H9 (cell line): ENCODE measurements around the gene ENO1. TPM values are rescaled to one million over a fixed set of nuclear protein-coding genes. Genes with fewer than 3 reads are reported as not detected.

Source experiments
- DNase-seq: peaks from one replicate; pipeline ENCODE4 v3.0.0-alpha.2; 2017
- H2AFZ ChIP-seq: one replicate; pipeline ENCODE4 v1.6.1; 2013; ENCODE audit warnings: mild to moderate bottlenecking, low read length, control low read depth, moderate library complexity
- H2AK5ac ChIP-seq: 2 replicates; pipeline ENCODE4 v1.6.1; 2013; ENCODE audit warnings: low read length, control low read depth, mixed read lengths; ENCODE audit not compliant: insufficient read length
- H2BK120ac ChIP-seq: one replicate; pipeline ENCODE4 v1.6.1; 2013; ENCODE audit warnings: low read depth, mild to moderate bottlenecking, low read length, control low read depth, inconsistent platforms; ENCODE audit not compliant: poor library complexity, severe bottlenecking
- H2BK12ac ChIP-seq: 2 replicates; pipeline ENCODE4 v1.6.1; 2013; ENCODE audit warnings: low read length, control low read depth, mixed read lengths, low read depth; ENCODE audit not compliant: insufficient read length
- H2BK15ac ChIP-seq: 2 replicates; pipeline ENCODE4 v1.6.1; 2013; ENCODE audit warnings: low read depth, low read length, control low read depth
- H2BK20ac ChIP-seq: one replicate; pipeline ENCODE4 v1.6.1; 2013; ENCODE audit warnings: low read depth, mild to moderate bottlenecking, low read length, control low read depth, inconsistent platforms; ENCODE audit not compliant: poor library complexity, severe bottlenecking
- H2BK5ac ChIP-seq: 2 replicates; pipeline ENCODE4 v1.6.1; 2013; ENCODE audit warnings: low read length, control low read depth, mixed read lengths; ENCODE audit not compliant: insufficient read length
- H3K14ac ChIP-seq: 2 replicates; pipeline ENCODE4 v1.6.1; 2013; ENCODE audit warnings: low read length, control low read depth; ENCODE audit not compliant: insufficient read depth
- H3K18ac ChIP-seq: 2 replicates; pipeline ENCODE4 v1.6.1; 2013; ENCODE audit warnings: low read depth, mild to moderate bottlenecking, mixed read lengths, low read length, control low read depth; ENCODE audit not compliant: insufficient read length
- H3K23ac ChIP-seq: 2 replicates; pipeline ENCODE4 v1.6.1; 2013; ENCODE audit warnings: low read length, control low read depth, mixed read lengths, low read depth; ENCODE audit not compliant: insufficient read length
- H3K23me2 ChIP-seq: 2 replicates; pipeline ENCODE4 v1.6.1; 2013; ENCODE audit warnings: low read depth, mild to moderate bottlenecking, mixed read lengths, low read length, control low read depth; ENCODE audit not compliant: insufficient read length, poor library complexity, severe bottlenecking
- H3K27ac ChIP-seq: 2 replicates; pipeline ENCODE4 v1.5.1; 2013; ENCODE audit warnings: low read length, control low read depth, mixed read lengths, low read depth; ENCODE audit not compliant: insufficient read length
- H3K27me3 ChIP-seq: 2 replicates; pipeline ENCODE4 v1.6.1; 2013; ENCODE audit warnings: low read length, control low read depth, inconsistent platforms; ENCODE audit not compliant: insufficient read depth
- H3K4ac ChIP-seq: 2 replicates; pipeline ENCODE4 v1.6.1; 2013; ENCODE audit warnings: low read depth, mild to moderate bottlenecking, control low read depth, inconsistent platforms, low read length, moderate library complexity
- H3K4me1 ChIP-seq: 2 replicates; pipeline ENCODE4 v1.6.1; 2013; ENCODE audit warnings: low read length, control low read depth, inconsistent platforms; ENCODE audit not compliant: insufficient read depth
- H3K4me2 ChIP-seq: 2 replicates; pipeline ENCODE4 v1.6.1; 2013; ENCODE audit warnings: low read length, control low read depth, mixed read lengths; ENCODE audit not compliant: insufficient read length, insufficient read depth
- H3K56ac ChIP-seq: 2 replicates; pipeline ENCODE4 v1.6.1; 2013; ENCODE audit warnings: low read depth, mild to moderate bottlenecking, mixed read lengths, low read length, control low read depth; ENCODE audit not compliant: insufficient read length
- H3K79me1 ChIP-seq: 2 replicates; pipeline ENCODE4 v1.6.1; 2013; ENCODE audit warnings: low read depth, mild to moderate bottlenecking, moderate library complexity, low read length, control low read depth, inconsistent platforms; ENCODE audit not compliant: insufficient read depth, poor library complexity, severe bottlenecking
- H3K79me2 ChIP-seq: 2 replicates; pipeline ENCODE4 v1.6.1; 2013; ENCODE audit warnings: low read length, control low read depth, inconsistent platforms; ENCODE audit not compliant: insufficient read depth
- H3K9ac ChIP-seq: 2 replicates; pipeline ENCODE4 v1.6.1; 2013; ENCODE audit warnings: low read length, control low read depth, mixed read lengths; ENCODE audit not compliant: insufficient read length; ENCODE audit errors: extremely low read depth
- H3K9me3 ChIP-seq: one replicate; pipeline ENCODE4 v1.6.1; 2013; ENCODE audit warnings: low read depth, low read length, inconsistent platforms; ENCODE audit not compliant: control insufficient read depth
- H3T11ph ChIP-seq: one replicate; pipeline ENCODE4 v1.6.1; 2013; ENCODE audit warnings: mild to moderate bottlenecking, low read length, control low read depth, inconsistent platforms
- H4K20me1 ChIP-seq: one replicate; pipeline ENCODE4 v1.6.1; 2013; ENCODE audit not compliant: control insufficient read depth, insufficient read length, insufficient read depth
- H4K5ac ChIP-seq: 2 replicates; pipeline ENCODE4 v1.6.1; 2013; ENCODE audit warnings: low read depth, mild to moderate bottlenecking, mixed read lengths, low read length, control low read depth; ENCODE audit not compliant: insufficient read length
- H4K8ac ChIP-seq: replicated peaks from 2 replicates; pipeline ENCODE4 v1.6.1; 2013; ENCODE audit warnings: low read length, control low read depth, mixed read lengths, low read depth; ENCODE audit not compliant: insufficient read length
- H4K91ac ChIP-seq: 2 replicates; pipeline ENCODE4 v1.6.1; 2013; ENCODE audit warnings: low read depth, mild to moderate bottlenecking, moderate library complexity, mixed read lengths, low read length, control low read depth; ENCODE audit not compliant: insufficient read length
- H3K27ac Mint-ChIP-seq, 3 experiments: 2 replicates in 2 of 3; 3 replicates in 1 of 3; pipeline ENCODE4 v1.8.0; 2020 to 2021; ENCODE audit warnings: mixed read lengths in 3 of 3, mild to moderate bottlenecking in 1 of 3, moderate library complexity in 1 of 3
- H3K27me3 Mint-ChIP-seq: 2 replicates; pipeline ENCODE4 v1.8.0; 2021; ENCODE audit warnings: low read depth, mild to moderate bottlenecking, moderate library complexity, mixed read lengths
- H3K36me3 Mint-ChIP-seq, 3 experiments: 2 replicates in 2 of 3; 3 replicates in 1 of 3; pipeline ENCODE4 v1.8.0; 2020 to 2021; ENCODE audit warnings: low read depth in 3 of 3, mixed read lengths in 3 of 3; ENCODE audit not compliant: insufficient read depth in 1 of 3
- H3K4me1 Mint-ChIP-seq, 2 experiments: 2 replicates each; pipeline ENCODE4 v1.8.0; 2020; ENCODE audit warnings: mixed read lengths in 2 of 2
- H3K4me3 Mint-ChIP-seq, 2 experiments: 2 replicates in 1 of 2; 3 replicates in 1 of 2; pipeline ENCODE4 v1.8.0; 2020 to 2021; ENCODE audit warnings: mild to moderate bottlenecking in 2 of 2, mixed read lengths in 2 of 2, moderate library complexity in 1 of 2
- H3K9me3 Mint-ChIP-seq, 2 experiments: 2 replicates in 1 of 2; 3 replicates in 1 of 2; pipeline ENCODE4 v1.8.0; 2020; ENCODE audit warnings: mild to moderate bottlenecking in 2 of 2, mixed read lengths in 2 of 2, moderate library complexity in 1 of 2
- whole genome bisulfite sequencing: extraction: QIAGEN DNeasy Blood & Tissue Kit; methylation state at CpG from one replicate; pipeline ENCODE4 v1.1.7; 2013; ENCODE audit warnings: missing lambda C conversion rate, low lambda C conversion rate, mixed read lengths; ENCODE audit not compliant: insufficient read length; ENCODE audit errors: extremely low coverage; 5-methylcytosine and 5-hydroxymethylcytosine counted together
- total RNA-seq: library from RNA; stranded (reverse); gene quantifications from 2 replicates; pipeline ENCODE4 v1.2.1, GENCODE V29; 2021
- TF ChIP-seq, protein P1 (sequence below): fragments of 200-600 bp; sonication (generic); conservative IDR thresholded peaks from 3 replicates; pipeline ENCODE4 v1.8.0; 2021; ENCODE audit warnings: antibody characterized with exemption, mild to moderate bottlenecking

Gene ENO1
- total RNA-seq, 1 experiment from 2014 or later, result 1,781 TPM

DNA sequence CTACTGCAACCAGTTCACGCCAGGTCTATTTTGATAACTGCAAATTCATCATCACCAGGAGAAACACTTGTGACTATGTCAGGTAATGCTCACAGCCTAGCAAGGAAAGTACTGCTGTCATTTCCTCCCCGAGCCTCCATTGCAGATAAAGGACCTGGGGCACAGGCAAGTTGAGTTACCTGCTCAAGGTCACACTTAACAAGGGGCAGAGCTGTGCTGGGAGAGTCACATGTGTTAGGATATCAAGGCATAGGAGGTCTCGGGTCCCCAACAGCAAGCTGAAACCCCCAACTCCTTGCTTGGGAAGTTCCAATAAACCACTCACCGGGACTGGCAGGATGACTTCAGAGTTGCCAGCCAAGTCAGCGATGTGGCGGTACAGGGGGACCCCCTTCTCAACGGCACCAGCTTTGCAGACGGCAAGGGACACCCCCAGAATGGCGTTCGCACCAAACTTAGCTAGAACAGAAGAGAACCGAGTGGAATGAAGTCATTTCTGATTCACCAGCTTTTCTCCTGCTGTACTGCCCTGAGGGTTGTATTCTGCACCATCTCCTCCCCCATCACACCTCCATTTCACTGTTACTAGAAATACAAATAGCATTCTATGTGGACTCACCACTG, 11.6 kb downstream of the ENO1 start:
- peaks cover 85 to 97% (median 97%) of the 10 kb centered on the region in 3 experiments for H3K36me3 Mint-ChIP-seq
- DNase-seq, result no peak
- Histone ChIP-seq H3K4me1 (no peaks in the 10 kb centered on the region), H3K9me3 (no peaks in the 10 kb centered on the region), H2BK120ac (no peak overlapping the region), H3K27ac (no peak overlapping the region), H3K14ac (no peak overlapping the region), H2BK12ac (no peak overlapping the region), H4K91ac (no peak overlapping the region), H3K9ac (no peak overlapping the region), H3K79me2 (no peaks in the 10 kb centered on the region; the same call in 1 of the 2 replicates), H4K5ac (no peak overlapping the region), H2AK5ac (no peak overlapping the region), H2BK15ac (no peak overlapping the region), H3K18ac (no peak overlapping the region), H2BK20ac (no peak overlapping the region), H3K4ac (no peak overlapping the region), H3K23ac (no peak overlapping the region), H3K79me1 (peaks cover under 1% of the 10 kb centered on the region), H4K8ac (no peak overlapping the region), H3K56ac (no peak overlapping the region), H4K20me1 (no peaks in the 10 kb centered on the region), H2AFZ (no peak overlapping the region), H3K23me2 (no peaks in the 10 kb centered on the region), H3K4me2 (no peak overlapping the region), H3T11ph (no peak overlapping the region), H2BK5ac (no peak overlapping the region), H3K27me3 (no peaks in the 10 kb centered on the region)
- H3K9me3 Mint-ChIP-seq, result no peaks in the 10 kb centered on the region
- peaks cover 41 to 61% of the 10 kb centered on the region in 2 experiments for H3K4me1 Mint-ChIP-seq
- no peak overlapping the region for H3K4me3 Mint-ChIP-seq
- H3K27me3 Mint-ChIP-seq, result no peaks in the 10 kb centered on the region
- peak overlapping the region in 1 of 3 experiments; percentile 90; a peak in 2 of 7 replicates for H3K27ac Mint-ChIP-seq
- TF ChIP-seq, protein P1, sequence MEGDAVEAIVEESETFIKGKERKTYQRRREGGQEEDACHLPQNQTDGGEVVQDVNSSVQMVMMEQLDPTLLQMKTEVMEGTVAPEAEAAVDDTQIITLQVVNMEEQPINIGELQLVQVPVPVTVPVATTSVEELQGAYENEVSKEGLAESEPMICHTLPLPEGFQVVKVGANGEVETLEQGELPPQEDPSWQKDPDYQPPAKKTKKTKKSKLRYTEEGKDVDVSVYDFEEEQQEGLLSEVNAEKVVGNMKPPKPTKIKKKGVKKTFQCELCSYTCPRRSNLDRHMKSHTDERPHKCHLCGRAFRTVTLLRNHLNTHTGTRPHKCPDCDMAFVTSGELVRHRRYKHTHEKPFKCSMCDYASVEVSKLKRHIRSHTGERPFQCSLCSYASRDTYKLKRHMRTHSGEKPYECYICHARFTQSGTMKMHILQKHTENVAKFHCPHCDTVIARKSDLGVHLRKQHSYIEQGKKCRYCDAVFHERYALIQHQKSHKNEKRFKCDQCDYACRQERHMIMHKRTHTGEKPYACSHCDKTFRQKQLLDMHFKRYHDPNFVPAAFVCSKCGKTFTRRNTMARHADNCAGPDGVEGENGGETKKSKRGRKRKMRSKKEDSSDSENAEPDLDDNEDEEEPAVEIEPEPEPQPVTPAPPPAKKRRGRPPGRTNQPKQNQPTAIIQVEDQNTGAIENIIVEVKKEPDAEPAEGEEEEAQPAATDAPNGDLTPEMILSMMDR, result no peak
- no CpG with 5 or more reads among the region's 11 CpGs for WGBS
